ENCODE data around the gene MICAL3.
A peak's percentile ranks its signal among the peaks of the same experiment; 100 is the strongest.
"Not testable (repeated sequence)": the region's sequence is repeated elsewhere in the genome, so short reads cannot be mapped to it uniquely, and the experiment has no call there.

MICAL3 gene

DNA sequence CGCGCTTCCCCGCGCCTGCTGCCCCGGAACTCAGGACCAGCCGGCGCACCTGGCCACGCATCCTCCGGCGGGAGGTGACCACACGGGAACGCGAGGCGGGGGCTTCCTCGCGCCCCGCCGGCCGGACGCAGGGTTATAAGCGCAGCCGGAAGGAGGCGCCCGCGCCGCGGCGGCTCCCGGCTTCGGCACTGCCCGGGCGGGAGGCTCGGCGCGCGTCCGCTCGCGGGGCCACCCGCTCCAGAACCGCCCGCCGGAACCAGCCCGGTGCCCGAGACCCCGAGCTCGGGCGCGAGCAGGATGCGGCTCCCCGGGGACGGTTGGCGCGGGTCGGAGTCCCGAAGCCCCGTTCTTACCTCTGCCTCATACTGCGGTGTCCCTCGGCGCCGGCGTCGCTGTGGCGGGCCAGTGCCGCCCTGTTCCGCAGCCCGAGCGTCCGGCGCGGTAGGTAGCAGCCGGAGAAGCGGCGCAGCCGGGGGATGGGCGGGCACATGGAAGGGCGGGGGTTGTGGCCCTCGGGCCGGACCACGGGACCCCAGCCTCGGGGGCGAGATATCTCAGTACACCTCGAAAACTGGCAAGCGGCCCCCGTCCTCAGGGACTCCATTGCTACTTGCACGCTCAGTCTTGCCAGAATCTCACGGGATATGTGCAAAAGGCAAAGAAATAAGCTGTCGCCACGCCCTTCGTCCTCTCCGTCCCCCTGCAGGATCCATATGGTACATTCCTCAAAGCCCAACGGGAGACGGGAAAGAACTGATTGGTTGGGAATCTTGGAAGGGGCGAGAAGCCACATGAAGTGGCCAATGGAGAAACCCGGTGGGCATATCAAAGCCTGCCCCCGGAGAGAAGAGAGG, 23.1 kb downstream of the MICAL3 start:
- peak overlapping the region; percentile 74 for H3K4me3 ChIP-seq (replicated peaks; ENCODE audit: low read depth, low read length)
- DNase-seq (ENCODE audit: low read depth), result peak; percentile 99
- no peak for TF ChIP-seq CTCF (IDR thresholded peaks at IDR 0.05; ENCODE audit: low read length, missing control alignments)

GRCh38 chr22:18000441-18001039, 23.8 kb downstream of the MICAL3 start:
- TF ChIP-seq CTCF (IDR thresholded peaks at IDR 0.05; ENCODE audit: low read length, missing control alignments), result no peak
- peak overlapping the region; percentile 74 for H3K4me3 ChIP-seq (replicated peaks; ENCODE audit: low read depth, low read length)
- no peak for DNase-seq (ENCODE audit: low read depth)

GRCh38 chr22:17999851-18000250, 24.5 kb downstream of the MICAL3 start:
- peak overlapping the region; percentile 74 for H3K4me3 ChIP-seq (replicated peaks; ENCODE audit: low read depth, low read length)
- DNase-seq (ENCODE audit: low read depth), result no peak
- no peak for TF ChIP-seq CTCF (IDR thresholded peaks at IDR 0.05; ENCODE audit: low read length, missing control alignments)

- no peak for TF ChIP-seq CTCF (IDR thresholded peaks at IDR 0.05; ENCODE audit: low read length, missing control alignments)
- no peak overlapping the region for H3K4me3 ChIP-seq (replicated peaks; ENCODE audit: low read depth, low read length)
- no peak for DNase-seq (ENCODE audit: low read depth)
These were observed 25.4 kb downstream of the MICAL3 start for GRCh38 chr22:17998913-17999312.

GRCh38 chr22:17997456-17997855, 26.9 kb downstream of the MICAL3 start:
- TF ChIP-seq CTCF (IDR thresholded peaks at IDR 0.05; ENCODE audit: low read length, missing control alignments), result no peak
- DNase-seq (ENCODE audit: low read depth), result no peak
- no peak overlapping the region for H3K4me3 ChIP-seq (replicated peaks; ENCODE audit: low read depth, low read length)

GRCh38 chr22:17995256-17995655, 29.1 kb downstream of the MICAL3 start:
- not testable (repeated sequence) for DNase-seq (ENCODE audit: low read depth); H3K4me3 ChIP-seq (replicated peaks; ENCODE audit: low read depth, low read length)

DNA sequence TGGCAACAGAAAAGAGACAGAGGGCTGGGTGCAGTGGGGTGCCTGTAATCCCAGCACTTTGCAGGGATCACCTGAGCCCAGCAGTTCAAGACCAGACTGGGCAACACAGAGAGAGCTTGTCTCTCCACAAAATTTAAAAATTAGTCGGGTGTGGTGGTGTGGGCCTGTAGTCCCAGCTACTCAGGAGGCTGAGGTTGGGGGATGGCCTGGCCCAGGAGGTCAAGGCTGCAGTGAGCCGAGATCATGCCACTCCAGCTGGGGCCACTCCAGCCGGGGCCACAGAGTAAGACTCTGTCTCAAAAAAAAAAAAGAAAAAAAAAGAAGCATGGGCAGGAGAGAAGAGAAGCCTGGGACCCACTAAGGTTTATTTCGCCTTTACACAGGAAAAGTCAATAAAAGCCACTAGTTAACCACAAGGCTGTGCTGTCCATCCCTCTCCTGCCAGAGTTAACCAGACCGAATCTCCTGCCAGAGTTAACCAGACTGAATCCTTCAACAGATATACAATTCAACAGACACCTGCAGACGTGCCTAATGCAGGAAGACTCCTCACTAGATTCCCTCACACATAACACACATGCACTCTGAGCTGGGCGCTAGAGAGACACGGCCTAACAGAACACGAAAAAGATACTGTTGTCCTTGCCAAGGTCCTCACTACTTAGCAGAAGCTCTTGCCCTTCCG, 29.8 kb downstream of the MICAL3 start:
- TF ChIP-seq CTCF (IDR thresholded peaks at IDR 0.05; ENCODE audit: low read length, missing control alignments), result no peak
- DNase-seq (ENCODE audit: low read depth), result no peak
- H3K4me3 ChIP-seq (replicated peaks; ENCODE audit: low read depth, low read length), result no peak overlapping the region

DNA sequence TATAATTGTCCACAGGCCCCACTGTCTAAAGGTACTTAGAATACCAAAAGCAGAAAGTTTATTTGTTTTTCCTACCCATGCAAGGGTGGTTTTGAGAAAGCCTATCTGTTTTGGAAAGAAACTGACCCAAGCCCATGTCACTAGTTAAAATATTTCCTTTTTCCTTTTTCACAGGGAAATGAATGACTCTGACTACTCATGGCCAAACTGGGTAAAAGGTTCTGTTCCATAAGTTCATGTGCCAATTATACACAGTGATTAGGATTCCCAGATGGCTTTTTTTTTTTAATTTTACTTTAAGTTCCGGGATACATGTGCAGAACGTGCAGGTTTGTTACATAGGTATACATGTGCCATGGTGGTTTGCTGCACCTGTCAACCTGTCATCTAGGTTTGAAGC, 31.4 kb downstream of the MICAL3 start:
- not testable (repeated sequence) for DNase-seq (ENCODE audit: low read depth); H3K4me3 ChIP-seq (replicated peaks; ENCODE audit: low read depth, low read length)

DNA sequence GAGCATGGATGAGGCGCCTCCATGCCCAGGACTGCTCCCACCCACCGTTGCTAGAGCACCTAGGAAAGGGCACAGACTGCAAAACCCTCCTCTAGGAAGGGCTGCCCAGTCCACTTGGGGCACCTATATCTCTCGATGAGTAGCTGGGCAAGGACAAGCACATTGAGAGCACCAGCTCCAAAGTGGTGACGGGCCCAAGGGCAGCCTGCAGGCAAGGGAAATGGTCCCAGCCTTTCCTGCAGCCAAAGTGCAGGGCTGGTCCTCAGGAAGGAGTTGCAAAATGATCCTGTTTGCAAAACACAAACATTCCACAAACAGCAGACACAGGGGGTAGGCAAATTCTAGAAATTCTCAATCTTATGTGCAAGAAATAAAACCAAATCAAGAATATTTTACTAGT, 32.4 kb downstream of the MICAL3 start:
- DNase-seq (ENCODE audit: low read depth), result not testable (repeated sequence)

More for the DNA sequence above, 32.4 kb downstream of the MICAL3 start:
- not testable (repeated sequence) for H3K4me3 ChIP-seq (replicated peaks; ENCODE audit: low read depth, low read length)

Data from fibroblast of pulmonary artery (primary cell).